ENCODE data around the gene PDZD4.
A peak's percentile ranks its signal among the peaks of the same experiment; 100 is the strongest.

Gene PDZD4

GRCh38 chrX:153769158-153769864 is 61.0 kb downstream of the PDZD4 start:
- no peak for DNase-seq

DNA sequence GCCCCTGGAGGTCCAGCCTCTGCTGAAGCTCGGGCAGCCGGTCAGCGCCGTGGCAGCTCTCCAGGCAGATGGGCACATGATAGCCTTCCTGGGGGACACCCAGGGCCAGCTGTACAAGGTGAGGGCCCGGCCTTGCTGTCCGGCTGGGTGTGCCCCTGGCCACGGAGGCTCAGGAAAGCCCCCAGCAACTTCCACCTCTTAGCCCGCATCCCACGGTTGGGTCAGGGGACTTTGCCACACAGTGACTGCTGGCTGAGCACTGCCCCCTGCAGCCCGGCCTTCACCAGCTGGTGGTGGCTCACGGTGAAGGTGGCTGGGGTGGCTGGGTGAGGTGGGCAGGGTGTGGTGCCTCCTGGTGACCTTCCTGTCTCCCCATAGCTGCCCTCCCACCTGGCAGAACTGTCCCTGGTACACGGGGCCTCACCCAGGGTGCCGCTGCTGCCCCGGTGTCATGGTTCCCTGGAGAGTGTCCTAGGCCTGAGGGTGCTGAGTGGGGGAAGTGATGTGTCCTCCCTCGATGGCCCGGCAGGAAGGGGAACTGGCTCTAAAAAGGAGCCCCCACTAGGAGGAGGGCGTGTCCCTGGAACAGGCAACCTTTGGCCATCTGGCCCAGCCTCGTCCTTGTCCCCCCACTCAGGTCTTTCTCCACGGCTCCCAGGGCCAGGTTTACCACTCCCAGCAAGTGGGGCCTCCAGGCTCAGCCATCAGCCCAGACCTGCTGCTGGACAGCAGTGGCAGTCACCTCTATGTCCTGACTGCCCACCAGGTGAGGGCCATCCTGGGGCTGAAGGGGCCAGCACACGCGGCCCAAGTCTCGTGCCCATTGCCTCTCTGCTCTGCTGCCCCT is 61.8 kb downstream of the PDZD4 start:
- no peak for DNase-seq

GRCh38 chrX:153767674-153768055 is 62.7 kb downstream of the PDZD4 start:
- DNase-seq, result no peak

- no peak for DNase-seq
These were observed 63.3 kb downstream of the PDZD4 start for GRCh38 chrX:153766871-153767673.

DNA sequence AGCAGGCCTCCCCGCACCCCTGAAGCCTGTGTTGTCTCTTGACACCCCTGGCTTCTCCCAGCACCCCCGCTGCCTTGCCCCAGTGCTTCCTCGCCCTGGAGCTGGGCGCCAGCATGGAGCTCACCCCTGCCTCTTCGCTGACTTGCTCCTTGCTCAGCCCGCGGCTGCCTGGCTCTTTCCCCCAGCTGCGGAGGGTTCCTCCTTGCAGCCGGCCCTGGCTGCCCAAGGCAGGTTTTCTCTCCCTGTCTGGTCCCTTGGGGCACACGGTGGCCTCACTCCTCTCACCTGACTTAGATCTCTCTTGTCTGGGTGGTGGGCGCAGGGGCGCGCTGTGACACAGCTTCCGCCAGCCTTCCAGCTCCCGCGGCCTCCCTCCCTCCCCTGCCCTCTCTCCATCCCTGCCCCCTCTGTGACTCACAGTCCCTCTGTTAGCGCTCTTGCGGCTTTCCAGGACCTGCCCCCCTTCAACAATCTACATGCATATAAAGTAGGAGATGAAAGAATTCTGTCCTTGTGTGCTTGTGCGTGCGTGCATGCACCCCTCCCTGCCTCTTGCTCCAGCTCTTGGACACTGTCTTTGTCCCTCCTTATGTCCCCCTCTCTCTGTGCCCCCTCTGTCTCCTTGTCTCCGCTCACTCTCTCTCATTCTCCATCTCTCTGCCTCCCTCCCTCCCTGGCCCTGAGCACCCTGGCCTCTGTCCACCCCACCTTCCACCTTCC is 64.1 kb downstream of the PDZD4 start:
- DNase-seq, result no peak

DNA sequence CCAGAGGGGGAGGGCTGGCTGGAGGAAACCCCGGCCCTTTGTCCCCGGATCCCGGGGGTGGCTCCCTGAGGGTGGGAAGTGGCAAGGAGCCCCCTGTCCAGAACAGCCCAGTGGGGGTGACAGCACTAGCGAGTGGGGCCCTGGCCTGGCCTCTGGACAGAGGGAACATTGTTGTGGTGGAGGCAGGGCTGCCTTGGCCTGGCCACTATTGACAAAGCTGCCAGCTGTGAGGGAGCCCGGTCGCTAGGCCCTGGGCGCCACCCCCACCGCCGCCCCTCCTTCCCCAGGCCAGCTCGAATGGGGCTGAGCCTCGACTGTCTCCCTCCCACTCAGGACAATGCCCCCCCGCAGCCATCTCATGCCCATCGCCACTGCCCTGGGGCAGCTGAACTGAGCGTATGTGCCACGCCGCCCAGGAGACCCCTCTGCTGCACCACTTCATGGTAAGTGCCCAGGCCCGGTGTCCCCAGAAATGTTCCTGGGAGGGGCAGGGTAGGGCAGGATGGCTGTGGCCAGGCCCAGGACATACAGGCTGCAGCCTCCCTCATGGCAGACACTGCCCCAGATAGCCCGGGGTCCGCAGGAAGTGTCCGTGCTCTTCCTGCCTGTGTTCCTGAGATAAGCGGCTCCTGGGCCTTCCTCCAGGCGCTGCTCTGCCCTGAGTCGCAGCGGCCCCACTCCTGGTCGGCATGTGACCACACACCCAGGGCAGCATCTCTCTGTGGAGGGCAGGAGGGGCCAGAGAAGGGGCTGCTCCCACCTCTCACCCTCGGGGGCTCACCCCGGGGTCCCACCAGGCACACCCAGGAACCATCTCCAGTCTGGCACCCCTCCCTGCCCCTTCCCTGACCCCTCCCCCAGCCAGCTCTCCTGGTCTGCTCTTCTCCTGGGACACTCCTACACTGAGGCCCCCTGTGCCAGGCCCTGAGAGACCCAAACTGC is 64.9 kb downstream of the PDZD4 start:
- DNase-seq, result no peak

DNA sequence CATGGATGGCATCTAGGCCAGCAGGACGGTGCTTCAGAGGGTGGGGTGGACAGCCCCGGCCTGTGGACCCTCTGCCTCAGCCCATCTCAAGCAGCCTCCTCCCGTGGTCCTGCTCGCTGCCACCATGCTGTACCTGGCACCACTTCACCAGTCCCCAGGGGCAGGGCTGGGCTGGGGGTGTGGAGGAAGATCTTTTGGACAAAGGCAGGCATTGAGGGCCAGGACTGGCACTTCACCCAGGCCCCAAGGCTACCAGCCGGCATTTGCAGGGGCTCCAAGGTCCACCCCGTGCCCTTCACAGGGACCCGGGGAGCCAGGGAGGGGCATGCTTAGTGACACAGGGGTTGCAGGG is 65.6 kb downstream of the PDZD4 start:
- no peak for DNase-seq

- DNase-seq, result peak; percentile 26
These were observed 66.2 kb downstream of the PDZD4 start, which contains the start of gene PLXNB3 for GRCh38 chrX:153763989-153764755. Gene PLXNB3 (plus strand): TSS chrX:153764249. CDS start chrX:153765536, 1,287 bp downstream.

GRCh38 chrX:153763298-153763932 is 66.9 kb downstream of the PDZD4 start:
- no peak for DNase-seq

DNA sequence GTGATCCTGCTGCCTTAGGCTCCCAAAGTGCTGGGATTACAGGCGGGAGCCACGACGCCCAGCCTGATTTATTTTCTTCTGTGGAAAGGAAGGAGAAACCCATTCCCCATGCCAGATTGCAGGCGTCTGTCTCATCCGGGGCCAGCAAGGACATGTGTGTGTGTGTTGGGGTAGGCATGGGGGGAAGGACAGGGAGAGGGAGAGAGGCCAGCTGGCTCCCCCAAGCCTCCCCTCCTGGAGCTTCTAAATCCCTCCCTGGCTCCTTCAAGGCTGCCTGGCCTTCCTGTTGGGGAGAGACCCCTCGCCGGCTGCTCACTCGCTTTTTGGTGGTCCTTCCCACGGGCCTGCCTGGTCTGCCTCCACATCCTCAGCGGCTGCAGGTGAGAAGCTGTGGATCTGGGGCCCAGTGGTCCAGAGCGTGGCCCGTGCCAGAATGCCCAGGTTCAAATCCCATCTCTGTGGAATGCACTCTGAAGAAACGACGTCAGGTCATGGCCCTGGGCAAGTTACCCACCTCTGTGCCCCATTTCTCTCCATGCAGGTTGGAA is 67.6 kb downstream of the PDZD4 start:
- no peak for DNase-seq

DNA sequence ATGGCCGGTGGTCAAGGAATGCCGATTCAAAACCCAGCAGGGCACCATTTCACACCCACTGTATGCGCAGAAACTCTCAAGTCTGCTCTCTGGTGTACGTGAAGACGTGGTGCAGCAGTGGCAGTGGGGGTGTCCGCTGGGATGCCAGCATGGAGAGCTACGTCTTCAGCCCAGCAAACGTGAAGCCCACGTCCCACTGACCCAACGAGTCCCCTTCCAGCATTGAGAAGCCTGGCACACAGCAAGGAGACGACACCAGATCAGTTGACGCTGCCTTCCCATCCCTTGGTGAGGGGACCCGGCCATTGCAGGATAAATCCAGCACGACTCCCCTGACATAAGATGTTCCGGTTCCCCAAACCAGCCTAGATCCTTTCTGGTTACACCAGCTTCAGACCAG is 68.5 kb downstream of the PDZD4 start:
- no peak for DNase-seq

DNA sequence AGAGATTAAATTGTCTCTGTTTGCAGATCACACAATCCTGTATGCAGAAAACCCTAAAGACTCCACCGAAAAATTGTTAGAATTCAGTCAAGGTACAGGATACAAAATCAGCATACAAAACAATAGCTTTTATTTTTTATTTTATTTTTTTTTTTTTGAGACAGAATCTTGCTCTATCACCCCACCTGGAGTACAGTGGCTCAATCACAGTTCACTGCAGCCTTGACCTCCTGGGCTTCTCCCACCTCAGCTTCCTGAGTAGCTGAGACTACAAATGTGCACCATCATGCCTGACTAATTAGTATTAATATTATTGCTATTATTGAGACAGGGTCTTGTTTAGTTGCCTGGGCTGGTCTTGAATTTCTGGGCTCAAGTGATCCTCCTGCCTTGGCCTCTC is 75.2 kb downstream of the PDZD4 start:
- DNase-seq, result no peak
